Stimulated activated CD4-positive, alpha-beta T cell treated with anti-CD3 and anti-CD28 coated beads, Interleukin-4, amount 100 ng/mL, for 4 hours (primary cell): ENCODE data around the gene CERS6.
"Not testable (repeated sequence)": the region's sequence is repeated elsewhere in the genome, so short reads cannot be mapped to it uniquely, and the experiment has no call there.

Experiments used
- DNase-seq, 2 experiments: peaks; one replicate each; pipeline ENCODE4 v3.0.0-alpha.2; 2020

CERS6 gene

GRCh38 chr2:168784993-168785392, 328.9 kb downstream of the CERS6 start:
- no peak for DNase-seq

DNA sequence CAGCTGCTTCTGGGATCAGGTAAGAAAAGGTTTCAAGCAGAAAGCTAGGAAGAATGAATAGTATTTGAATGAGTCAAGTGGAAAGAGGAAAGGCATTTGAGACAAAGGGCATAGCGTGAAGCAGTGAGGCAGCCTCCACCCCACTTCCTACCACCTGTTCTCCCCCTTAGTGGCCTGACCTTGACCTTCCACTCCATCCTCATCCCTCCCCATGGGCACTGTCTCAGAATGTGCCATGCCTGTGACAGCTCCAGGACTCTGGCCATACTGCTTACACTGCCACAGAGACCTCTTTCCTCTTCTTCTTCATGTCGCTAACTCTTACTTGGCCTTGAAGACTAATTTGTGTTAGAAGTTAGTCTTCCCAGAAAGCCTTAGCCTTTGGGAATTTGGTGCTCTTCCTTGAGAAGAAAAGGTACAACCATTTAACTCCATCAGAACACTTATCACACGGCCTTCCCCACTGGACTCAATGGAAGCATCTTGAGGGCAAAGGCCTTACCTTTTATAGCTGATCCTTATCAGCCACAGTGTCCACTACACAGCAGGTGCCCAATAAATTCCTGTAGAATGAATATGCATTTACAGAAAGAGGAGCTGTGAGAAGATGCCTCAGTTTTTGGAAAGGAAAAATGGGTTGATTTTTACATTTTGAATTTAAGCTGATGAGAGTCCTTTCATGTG, 331.2 kb downstream of the CERS6 start:
- DNase-seq = no peak

- no peak for DNase-seq
Observed at GRCh38 chr2:168787782-168788376, 331.8 kb downstream of the CERS6 start.

GRCh38 chr2:168789776-168790175, 333.7 kb downstream of the CERS6 start:
- DNase-seq = no peak

DNA sequence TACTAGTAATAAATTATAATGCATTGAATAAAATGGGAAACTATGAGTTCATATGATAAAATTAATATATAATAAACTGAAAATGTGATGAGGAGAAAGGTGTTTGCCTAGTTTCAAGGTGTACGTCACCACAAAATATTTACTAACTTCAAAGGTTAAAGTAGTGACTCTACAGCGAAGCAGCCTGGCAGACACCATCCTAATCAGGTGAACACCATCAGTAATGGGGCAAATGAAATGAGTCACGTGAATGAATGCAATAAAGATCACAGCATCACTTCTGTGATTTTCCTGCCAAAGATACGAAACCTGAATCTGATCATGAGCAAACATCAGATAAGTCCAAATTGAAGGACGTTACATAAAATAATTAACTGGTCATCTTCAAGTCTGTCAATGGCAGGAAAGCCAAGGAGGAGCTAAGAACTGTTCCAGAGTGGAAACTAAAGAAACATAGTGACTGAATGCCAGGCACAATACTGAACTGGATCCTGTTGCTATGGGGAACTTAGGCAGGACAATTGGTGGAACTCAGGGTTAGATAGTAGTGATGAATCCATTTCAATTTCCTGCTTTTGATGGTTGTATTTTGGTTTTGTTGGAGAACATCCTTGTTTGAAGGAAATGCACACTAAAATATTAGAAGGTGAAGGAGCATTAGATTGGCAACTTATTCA, 334.3 kb downstream of the CERS6 start:
- DNase-seq = no peak

DNA sequence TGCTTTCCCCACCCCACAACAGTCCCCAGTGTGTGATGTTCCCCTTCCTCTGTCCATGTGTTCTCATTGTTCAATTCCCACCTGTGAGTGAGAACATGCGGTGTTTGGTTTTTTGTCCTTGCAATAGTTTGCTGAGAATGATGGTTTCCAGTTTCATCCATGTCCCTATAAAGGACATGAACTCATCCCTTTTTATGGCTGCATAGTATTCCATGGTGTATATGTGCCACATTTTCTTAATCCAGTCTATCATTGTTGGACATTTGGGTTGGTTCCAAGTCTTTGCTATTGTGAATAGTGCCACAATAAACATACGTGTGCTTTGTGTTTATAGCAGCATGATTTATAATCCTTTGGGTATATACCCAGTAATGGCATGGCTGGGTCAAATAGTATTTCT, 335.1 kb downstream of the CERS6 start:
- DNase-seq = not testable (repeated sequence)

- no peak for DNase-seq
Observed at GRCh38 chr2:168793596-168793995, 337.5 kb downstream of the CERS6 start.

DNA sequence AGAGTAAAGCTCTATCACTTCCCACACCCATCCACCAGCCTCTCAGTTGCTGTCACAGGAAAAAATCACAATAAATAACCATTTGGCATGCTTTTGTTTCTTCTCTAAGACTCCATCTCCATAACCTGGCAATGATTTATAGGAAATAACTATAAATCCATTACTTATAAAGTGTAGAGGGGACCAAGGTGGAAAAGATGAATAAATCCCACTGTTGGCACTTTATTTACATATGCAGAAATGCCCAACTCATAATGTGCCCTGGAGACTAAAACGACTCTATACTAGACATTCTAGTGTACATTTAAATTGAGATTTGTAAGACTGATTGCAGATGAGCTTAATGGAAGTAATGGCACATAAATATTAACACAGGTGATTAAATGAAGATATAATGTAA, 338.9 kb downstream of the CERS6 start:
- DNase-seq = no peak

DNA sequence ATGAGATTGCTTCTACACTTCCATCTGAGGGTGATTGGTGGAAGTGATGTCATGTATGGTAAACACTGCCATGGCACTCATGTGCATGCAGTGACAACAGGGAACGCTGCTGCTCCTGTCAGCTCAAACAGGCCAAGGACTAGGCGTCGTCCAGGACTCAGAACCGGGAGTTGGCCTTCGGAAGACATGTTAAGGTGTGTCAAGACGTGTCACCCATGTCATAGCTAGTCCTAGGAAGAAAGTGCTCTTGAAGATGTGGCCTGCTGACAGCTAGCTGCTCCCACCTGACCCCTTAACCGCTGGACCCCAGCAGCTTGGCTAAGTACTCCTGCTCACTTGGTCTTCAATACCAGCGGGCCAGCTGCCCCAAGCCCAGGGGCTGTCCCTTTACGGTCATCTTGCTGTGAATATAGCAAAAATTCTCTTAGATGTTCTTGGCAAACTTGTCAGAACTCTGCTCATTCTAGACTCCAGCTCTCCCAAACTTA, 340.1 kb downstream of the CERS6 start:
- no peak for DNase-seq

DNA sequence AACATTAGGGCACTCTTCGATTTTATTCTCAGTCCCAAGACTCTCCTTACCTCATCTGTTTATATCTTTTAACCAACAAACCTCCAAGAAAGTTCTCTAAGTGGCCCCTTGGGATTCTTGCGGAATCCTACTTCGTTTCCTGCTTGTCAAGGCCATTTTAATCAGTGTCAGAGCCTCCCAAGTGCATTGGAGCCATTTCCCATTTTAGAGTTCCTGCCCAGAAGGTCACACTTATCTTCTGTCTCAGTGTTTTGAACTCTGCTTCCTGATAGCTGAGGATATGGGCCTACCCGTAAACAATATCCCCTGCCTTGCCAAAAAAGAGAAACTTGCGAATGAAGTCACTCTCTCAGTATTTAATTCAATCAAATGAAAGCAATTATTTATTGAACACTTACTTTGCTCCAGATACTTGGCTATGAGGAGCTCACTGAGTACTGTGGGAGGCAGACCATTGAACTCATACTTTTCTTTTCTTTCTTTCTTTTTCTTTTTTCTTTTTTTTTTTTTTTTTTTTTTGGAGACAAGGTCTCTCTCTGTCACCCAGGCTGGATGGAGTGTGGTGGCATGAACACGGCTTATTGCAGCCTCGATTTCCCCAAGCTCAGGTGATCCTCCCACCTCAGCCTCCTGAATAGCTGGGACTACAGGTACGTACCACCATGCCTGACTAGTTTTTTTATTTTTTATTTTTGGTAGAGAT, 340.7 kb downstream of the CERS6 start:
- DNase-seq = no peak

DNA sequence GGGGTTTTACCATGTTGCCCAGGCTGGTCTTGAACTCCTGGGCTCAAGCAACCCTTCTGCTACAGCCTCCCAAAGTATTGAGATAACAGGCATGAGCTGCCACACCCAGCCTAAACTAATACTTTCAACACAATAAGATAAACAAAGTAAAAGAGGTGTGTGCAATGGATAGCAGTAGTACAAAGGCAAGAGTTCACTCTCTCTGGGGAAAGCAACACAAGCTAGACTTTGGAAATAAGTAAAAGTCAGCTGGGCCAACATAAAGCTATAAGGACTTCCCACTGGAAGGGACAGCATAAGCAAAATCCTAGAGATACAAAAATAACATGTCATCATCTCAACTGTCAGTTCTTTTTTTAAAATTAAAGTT, 341.2 kb downstream of the CERS6 start:
- DNase-seq = no peak

DNA sequence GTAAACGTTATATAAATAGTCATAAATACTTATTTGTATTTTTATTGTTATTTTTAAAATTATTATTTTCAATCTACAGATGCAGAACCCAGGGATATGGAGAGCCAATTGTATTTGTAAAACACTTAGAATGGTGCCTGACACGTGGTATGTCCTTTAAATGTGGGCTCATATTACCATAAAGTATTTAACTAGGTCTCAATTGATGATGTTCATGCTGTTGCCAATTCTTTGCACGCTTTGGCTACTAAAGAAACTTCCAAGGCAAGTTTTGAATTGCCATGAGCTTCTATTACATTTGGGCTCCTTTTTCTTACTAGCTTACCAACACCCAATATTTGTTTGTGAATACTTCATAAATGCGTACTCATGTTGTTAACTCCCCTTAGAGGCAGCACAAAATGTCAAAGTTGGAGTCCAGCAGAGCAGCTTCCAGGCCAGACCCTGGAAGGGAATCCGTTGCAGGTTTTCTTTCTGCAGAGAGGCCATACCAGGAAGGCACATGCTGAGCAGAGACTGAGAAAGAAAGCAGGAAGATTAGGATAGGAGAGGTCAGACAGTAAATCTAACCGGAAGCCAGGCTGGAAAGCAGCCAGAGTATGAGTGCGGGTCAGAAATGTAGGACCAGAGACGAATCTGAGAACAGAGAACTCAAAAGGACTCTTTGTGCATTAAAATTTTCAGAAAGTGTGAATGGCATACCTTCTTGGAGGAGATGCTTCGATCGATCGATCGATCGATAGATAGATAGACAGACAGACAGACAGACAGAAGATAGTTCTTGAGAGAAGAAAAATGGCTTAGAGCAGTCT, 342.2 kb downstream of the CERS6 start:
- DNase-seq = no peak

- DNase-seq = no peak
Observed at GRCh38 chr2:168798888-168799410, 342.9 kb downstream of the CERS6 start.

GRCh38 chr2:168801471-168801870, 345.4 kb downstream of the CERS6 start:
- DNase-seq = no peak

DNA sequence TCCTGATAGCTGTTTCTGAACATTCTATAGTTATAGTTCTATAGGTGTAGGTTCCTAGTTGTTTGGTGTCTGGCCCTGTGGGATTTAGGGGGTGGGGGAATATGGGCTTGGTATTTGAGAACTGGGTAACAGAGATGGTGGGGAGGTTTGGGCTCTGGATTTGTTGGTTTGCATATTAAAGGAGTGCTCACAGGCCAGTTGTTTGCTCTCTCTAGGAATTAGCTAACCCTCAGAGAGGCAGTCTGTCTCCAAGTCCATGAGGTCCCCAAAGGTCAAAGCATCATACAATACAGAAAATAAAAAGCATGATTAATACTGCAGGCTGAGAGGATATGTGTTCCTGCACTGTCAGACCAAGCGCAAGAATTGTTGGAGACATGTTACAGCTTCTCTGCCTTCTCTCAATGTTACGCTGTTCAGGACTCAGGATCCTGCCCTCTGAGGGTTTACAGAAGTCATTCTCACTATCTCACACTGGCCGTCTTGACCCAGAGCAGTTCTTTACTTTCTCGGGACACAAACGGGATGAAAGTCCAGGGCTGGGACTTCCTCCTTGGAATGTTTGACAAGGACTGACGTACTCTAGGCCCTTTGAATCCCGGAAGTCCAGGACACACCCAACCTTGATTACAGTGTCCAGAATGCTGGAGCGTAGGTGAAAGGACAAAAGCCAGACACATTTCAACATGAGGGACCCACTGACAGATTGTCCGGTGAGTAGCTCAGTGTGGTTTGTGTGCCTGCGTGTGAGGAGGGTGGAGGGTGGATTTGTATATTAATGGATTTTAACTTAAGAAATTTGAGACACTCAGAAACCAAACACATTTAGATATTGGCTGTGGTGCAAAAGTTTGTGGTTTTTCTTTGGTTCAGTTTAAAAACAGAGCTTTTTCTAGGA, 346.1 kb downstream of the CERS6 start, which contains the start of gene NOSTRIN:
Gene NOSTRIN (plus strand): TSS at position 677 of the 898 bp plus-strand sequence. CDS start 10 bp downstream, at position 687.
- no peak for DNase-seq

DNA sequence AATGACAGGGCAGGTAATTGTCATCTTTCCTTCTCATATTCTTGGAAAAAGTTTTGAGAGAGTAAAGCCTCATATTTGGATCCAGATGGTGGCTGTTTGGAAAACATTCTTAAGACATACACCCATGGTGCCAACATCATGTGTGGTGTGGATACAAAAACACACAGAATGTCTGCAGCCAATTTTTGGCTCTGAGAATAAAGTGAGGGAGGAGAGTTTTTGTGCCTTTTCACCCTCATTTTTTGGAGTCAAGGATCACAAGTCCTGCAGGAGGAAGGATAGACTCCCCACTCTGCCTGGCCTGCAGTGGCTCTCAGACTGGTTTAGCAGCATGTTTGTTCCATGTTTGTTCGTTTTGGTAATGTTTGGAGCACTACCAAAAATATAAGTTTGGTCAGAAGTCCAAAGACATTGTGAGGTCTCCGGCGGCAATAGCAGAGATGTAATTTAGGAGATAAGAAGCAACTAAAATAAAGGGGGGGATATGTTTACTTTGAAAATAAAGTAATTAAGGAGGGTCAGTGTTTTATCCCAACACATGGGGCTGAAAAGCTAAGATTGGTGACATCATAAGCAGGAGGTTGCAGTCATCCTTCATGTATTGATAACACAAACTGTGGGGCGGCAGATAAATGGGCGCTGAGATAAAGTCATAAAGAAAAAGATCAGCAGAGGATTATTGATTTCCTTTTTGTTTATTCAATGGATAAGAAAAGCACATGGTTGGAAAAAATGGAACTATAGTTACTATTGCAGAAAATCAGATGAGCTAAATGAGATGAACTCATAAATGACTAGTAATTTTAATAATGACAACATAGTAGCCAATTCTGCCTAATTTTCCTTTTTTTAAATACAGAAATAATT, 347.0 kb downstream of the CERS6 start:
- DNase-seq = no peak

- no peak for DNase-seq
Observed at GRCh38 chr2:168804214-168804613, 348.1 kb downstream of the CERS6 start.

GRCh38 chr2:168805615-168806014, 349.5 kb downstream of the CERS6 start:
- no peak for DNase-seq

DNA sequence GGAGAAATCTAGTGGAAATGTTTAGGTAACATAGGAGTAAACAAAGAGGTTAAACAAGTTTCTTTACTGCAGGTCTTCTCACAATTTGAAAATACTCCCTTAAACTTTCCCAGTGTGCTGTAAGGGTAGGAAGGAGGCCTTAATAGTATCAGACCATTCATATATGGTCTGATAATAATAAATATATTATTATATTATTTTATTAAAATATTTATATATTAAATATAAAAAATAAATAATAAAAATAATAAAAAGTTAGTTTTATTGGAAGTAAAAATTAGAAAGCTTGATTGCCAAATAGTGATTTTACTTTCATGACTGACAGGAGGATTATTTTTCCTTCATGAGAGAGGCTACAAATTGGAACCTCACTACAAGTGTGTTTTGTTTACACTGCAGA, 353.5 kb downstream of the CERS6 start:
- no peak for DNase-seq

- DNase-seq = no peak
Observed at GRCh38 chr2:168810235-168810634, 354.2 kb downstream of the CERS6 start.
